ENCODE data around the gene BTG2.

GRCh38 chr1:203273206-203273868, 32.0 kb upstream of the BTG2 start:
- TF ChIP-seq CTCF (IDR thresholded peaks at IDR 0.05) = peak in 1 of 3 donors; percentile 98
- no peak for TF ChIP-seq POLR2A (IDR thresholded peaks at IDR 0.05)
